ENCODE measurements around the gene SMIM44. TPM values are rescaled to one million over a fixed set of nuclear protein-coding genes. Genes with fewer than 3 reads are reported as not detected.

Gene SMIM44
- total RNA-seq, 1 experiment from 2014 or later = not detected

DNA sequence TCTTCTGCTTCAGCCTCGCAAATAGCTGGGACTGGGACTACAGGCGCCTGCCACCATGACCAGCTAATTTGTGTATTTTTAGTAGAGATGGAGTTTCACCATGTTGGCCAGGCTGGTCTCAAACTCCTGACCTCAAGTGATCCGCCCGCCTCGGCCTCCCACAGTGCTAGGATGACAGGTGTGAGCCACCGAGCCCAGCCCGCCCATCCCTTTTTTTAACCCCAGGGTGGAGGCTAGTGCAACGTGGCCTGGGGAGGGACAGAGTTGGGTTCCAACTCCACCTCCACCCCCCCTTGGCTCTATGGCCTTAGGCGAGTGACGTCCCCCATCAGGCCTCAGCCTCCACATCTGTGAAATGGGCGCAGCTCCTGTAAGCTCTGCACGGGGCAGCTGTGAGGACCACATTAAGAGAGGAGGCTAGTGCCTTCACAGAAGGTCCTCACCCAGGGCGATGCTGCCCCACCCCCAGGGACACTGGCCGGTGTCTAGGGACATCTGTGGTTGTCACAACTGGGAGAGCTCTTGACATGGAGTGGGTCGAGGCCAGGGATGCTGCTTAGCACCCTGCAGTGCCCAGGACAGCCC is 40.7 kb downstream of the SMIM44 start:
- Histone ChIP-seq H3K4me1 (ENCODE audit: insufficient read depth, low read length) (no peaks in the 10 kb centered on the region; the same call in 1 of the 2 replicates), H3T11ph (ENCODE audit: low read length) (no peak overlapping the region), H3K56ac (ENCODE audit: insufficient read length, low read depth, low read length) (no peak overlapping the region), H2AFZ (ENCODE audit: low read length) (no peak overlapping the region), H2BK120ac (ENCODE audit: low read depth, low read length, poor library complexity, severe bottlenecking) (no peak overlapping the region), H3K18ac (ENCODE audit: insufficient read length, low read depth, low read length) (no peak overlapping the region), H4K8ac (replicated peaks; ENCODE audit: insufficient read length, low read depth, low read length) (no peak overlapping the region), H3K27ac (ENCODE audit: insufficient read length, low read depth, low read length) (no peak overlapping the region), H4K5ac (ENCODE audit: insufficient read length, low read depth, low read length) (no peak overlapping the region), H3K23ac (ENCODE audit: insufficient read length, low read depth, low read length) (no peak overlapping the region), H3K4me2 (ENCODE audit: insufficient read depth, insufficient read length, low read length) (no peak overlapping the region), H2BK15ac (ENCODE audit: low read depth, low read length) (no peak overlapping the region), H3K14ac (ENCODE audit: insufficient read depth, low read length) (no peak overlapping the region), H3K23me2 (ENCODE audit: insufficient read length, low read depth, low read length, poor library complexity, severe bottlenecking) (no peaks in the 10 kb centered on the region), H4K20me1 (ENCODE audit: control insufficient read depth, insufficient read depth, insufficient read length) (no peaks in the 10 kb centered on the region), H3K9ac (ENCODE audit: extremely low read depth, insufficient read length, low read length) (no peak overlapping the region), H3K9me3 (ENCODE audit: control insufficient read depth, low read depth, low read length) (no peaks in the 10 kb centered on the region), H4K91ac (ENCODE audit: insufficient read length, low read depth, low read length) (no peak overlapping the region), H2BK20ac (ENCODE audit: low read depth, low read length, poor library complexity, severe bottlenecking) (no peak overlapping the region), H2AK5ac (ENCODE audit: insufficient read length, low read length) (no peak overlapping the region), H3K79me1 (ENCODE audit: insufficient read depth, low read depth, low read length, poor library complexity, severe bottlenecking) (no peaks in the 10 kb centered on the region), H3K4ac (ENCODE audit: low read depth, low read length) (no peak overlapping the region), H3K79me2 (ENCODE audit: insufficient read depth, low read length) (no peaks in the 10 kb centered on the region), H2BK12ac (ENCODE audit: insufficient read length, low read depth, low read length) (no peak overlapping the region), H3K27me3 (ENCODE audit: insufficient read depth, low read length) (no peaks in the 10 kb centered on the region), H2BK5ac (ENCODE audit: insufficient read length, low read length) (no peak overlapping the region)
- no CpG with 5 or more reads among the region's 15 CpGs for WGBS (ENCODE audit: extremely low coverage, insufficient read length, low lambda C conversion rate)
- Mint-ChIP-seq H3K27ac (no peak overlapping the region), H3K27me3 (ENCODE audit: low read depth) (no peaks in the 10 kb centered on the region; the same call in 1 of the 2 replicates), H3K4me3 (no peak overlapping the region), H3K4me1 (peaks cover 9 to 17% of the 10 kb centered on the region in 2 experiments), H3K9me3 (no peaks in the 10 kb centered on the region), H3K36me3 (ENCODE audit: insufficient read depth in 1 of 3, low read depth in 3 of 3) (no peaks in the 10 kb centered on the region)
- DNase-seq = no peak
- TF ChIP-seq, protein P1, sequence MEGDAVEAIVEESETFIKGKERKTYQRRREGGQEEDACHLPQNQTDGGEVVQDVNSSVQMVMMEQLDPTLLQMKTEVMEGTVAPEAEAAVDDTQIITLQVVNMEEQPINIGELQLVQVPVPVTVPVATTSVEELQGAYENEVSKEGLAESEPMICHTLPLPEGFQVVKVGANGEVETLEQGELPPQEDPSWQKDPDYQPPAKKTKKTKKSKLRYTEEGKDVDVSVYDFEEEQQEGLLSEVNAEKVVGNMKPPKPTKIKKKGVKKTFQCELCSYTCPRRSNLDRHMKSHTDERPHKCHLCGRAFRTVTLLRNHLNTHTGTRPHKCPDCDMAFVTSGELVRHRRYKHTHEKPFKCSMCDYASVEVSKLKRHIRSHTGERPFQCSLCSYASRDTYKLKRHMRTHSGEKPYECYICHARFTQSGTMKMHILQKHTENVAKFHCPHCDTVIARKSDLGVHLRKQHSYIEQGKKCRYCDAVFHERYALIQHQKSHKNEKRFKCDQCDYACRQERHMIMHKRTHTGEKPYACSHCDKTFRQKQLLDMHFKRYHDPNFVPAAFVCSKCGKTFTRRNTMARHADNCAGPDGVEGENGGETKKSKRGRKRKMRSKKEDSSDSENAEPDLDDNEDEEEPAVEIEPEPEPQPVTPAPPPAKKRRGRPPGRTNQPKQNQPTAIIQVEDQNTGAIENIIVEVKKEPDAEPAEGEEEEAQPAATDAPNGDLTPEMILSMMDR (conservative IDR thresholded peaks at IDR 0.05) = no peak
